HG03457 (cell line): ENCODE data around the gene RNGTT.
A peak's percentile ranks its signal among the peaks of the same experiment; 100 is the strongest.

Source experiments
- ATAC-seq: cut with Tn5 transposase; IDR thresholded peaks from one replicate; pipeline ENCODE4 v1.9.1; 2021; ENCODE audit warnings: moderate number of reproducible peaks; ENCODE audit not compliant: unreplicated experiment

RNGTT gene

DNA sequence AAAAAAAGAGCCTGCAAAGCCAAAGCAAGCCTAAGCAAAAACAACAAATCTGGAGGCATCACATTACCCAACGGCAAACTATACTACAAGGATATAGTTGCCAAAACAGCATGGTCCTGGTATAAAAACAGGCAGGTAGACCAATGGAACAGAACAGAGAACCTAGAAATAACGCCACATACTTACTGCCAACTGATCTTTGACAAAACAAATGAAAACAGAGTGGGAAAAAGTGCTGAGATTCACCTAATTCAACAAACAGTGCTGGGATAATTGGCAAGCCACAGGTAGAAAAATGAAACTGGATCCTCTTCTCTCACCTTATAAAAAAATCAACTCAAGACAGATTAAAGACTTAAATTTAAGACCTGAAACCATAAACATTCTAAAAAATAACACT is 291.8 kb downstream of the RNGTT start:
- ATAC-seq, result no peak

DNA sequence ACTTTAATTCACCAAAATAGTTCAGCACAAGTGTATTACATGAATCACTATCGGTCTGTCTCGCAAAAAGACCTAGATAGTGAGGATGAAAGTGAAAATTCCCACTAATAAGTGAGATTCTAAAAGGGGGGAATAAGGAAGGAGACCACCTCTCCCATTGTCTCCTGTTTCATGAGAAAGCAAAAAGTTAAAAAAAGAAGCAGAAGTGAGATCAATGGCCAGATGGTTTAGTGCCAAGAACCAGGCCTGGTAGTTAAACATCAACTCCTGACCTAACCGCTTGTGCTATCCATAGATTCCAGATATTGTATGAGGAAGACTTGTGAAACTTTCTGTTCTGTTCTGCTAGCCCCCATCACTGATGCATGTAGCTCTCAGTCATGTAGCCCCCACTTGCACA is 293.0 kb downstream of the RNGTT start:
- no peak for ATAC-seq

DNA sequence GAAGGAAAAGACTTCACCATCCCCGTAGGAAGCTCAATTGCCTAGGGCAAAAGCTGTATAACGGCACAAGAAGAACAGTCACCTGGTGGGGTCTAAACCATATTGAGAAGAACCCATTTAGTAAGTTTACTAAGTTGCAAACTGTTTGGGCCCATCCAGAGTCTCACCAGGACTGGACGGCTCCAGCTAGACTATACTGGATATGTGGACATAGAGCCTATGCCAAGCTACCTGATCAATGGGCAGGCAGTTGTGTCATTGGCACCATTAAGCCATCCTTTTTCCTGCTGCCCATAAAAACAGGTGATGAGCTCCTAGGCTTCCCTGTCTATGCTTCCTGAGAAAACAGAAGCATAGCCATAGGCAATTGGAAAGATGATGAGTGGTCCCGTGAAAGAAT is 293.9 kb downstream of the RNGTT start:
- ATAC-seq, result no peak

DNA sequence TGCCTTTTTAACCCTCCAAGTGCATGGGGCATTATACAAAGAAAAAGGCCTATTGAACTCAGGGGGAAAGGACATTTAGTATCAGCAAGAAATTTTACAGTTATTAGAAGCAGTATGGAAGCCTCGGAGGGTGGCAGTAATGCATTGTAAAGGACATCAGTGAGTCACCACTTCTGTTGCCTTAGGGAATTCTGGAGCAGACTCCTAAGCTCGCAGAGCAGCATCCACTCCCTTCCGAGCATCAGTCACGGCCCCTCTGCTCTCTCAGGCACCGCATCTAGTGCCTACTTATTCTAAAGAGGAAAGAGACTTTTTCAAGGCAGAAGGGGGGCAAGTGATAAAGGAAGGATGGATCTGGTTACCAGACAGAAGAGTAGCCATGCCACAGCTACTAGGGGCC is 296.5 kb downstream of the RNGTT start:
- ATAC-seq, result no peak

DNA sequence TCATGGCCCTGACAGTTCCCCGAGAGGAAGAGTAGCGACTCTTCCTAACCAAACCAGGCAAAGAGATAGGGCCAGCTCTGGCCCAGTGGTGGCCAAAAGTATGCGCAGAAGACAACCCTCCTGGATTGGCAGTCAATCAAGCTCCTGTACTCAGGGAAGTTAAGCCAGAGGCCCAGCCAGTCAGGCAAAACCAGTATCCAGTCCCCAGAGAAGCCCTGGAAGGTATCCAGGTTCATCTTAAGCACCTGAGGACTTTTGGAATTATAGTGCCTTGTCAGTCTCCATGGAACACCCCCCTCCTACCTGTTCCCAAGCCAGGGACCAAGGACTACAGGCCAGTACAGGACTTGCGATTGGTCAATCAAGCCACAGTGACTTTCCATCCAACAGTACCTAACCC is 298.3 kb downstream of the RNGTT start:
- no peak for ATAC-seq

DNA sequence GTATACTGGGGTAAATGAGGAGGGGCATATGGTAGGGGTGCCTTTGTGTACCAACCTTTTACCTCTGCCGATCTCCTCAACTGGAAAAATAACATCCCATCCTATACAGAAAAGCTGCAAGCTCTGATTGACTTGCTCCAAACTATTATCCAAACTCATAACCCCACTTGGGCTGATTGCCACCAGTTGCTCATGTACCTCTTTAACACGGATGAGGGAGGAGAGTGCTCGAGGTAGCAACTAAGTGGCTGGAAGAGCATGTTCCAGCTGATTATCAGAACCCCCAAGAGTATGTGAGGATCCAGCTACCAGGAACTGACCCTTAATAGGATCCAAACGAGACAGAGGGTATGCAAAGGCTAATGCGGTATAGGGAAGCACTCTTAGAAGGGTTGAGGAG is 299.6 kb downstream of the RNGTT start:
- no peak for ATAC-seq

DNA sequence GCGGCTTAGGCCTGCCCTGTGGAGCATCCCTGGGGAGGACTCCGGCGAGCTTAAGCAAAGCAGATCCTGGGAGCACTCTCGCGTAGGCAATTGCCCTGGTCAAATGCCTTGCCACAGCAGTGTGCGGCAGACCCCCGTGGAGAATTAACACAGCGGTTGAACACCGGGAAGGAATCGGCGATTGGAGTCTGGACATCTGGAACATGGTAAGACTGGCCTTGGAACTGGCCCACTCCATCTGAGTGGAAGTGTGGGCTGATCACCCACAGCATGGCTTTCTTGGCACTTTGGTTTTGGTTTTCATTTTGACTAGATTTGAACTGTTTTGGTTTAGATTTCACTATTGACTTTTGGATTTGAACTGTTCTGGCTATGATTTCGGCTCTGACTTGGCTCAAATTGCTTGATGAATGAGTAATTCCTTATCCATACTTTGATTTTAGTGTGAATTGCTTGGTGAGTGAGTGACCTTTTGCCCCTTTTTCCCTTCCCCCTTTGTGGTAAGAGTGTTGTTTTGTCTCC is 300.7 kb downstream of the RNGTT start:
- ATAC-seq, result no peak

DNA sequence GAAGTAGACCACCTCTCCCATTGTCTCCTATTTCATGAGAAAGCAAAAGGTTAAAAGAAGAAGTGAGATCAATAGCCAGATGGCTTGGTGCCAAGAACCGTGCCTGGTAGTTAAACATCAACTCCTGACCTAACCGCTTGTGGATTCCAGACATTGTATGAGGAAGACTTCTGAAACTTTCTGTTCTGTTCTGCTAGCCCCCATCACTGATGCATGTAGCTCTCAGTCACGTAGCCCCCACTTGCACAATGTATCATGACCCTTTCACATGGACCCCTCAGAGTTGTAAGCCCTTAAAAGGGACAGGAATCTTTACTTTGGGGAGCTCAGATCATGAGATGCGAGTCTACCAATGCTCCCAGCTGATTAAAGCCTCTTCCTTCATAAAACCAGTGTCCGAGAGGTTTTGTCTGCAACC is 301.2 kb downstream of the RNGTT start:
- no peak for ATAC-seq

DNA sequence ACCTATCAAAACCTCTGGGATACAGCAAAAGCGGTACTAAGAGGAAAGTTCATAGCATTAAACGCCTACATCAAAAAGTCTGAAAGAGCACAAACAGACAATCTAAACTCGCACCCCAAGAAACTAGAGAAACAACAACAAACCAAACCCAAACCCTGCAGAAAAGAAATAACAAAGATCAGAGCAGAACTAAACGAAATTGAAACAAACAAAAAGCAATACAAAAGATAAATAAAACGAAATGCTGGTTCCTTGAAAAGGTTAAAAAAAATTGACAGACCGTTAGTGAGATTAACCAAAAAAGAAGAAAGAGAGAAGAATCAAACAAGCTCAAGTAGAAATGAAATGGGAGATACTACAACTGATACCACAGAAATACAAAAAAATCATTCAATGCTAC is 302.3 kb downstream of the RNGTT start:
- ATAC-seq, result no peak

DNA sequence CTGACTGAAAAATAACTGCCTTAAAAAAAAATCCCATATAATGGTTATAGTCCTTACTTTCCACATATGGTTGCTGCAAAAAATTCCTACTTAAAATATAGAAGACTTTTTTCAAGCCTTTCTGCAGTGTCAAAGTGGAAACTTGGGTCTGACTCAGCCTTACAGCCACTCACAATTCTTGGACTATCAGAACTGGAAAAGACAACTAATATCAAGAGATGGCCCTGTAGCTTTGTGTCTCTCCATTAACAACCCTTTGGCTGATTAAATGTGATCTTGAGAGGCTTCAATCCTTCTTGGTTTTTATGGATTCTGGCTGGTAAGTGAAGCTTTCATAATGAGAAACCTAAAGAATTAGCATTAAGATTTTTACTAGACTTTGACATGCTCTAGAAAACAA is 307.8 kb downstream of the RNGTT start:
- ATAC-seq, result no peak

DNA sequence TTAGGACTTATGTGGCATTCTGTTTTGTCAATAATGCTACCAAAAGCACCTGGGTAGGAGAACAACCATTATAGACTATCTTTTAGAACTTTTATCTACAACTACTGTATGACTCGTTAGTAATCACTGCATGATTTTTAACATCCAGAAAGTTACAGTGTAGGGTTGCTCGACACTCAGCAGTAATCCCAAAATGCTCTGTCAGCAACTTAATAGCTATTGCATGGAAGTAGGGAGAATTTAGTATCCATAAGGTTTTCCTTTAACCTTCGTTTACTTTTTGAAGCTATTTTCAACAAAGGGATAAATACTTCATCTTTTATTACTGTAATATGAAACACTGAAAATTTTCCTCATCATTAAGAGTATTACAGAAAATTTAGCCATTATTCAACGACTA is 309.5 kb downstream of the RNGTT start:
- no peak for ATAC-seq

DNA sequence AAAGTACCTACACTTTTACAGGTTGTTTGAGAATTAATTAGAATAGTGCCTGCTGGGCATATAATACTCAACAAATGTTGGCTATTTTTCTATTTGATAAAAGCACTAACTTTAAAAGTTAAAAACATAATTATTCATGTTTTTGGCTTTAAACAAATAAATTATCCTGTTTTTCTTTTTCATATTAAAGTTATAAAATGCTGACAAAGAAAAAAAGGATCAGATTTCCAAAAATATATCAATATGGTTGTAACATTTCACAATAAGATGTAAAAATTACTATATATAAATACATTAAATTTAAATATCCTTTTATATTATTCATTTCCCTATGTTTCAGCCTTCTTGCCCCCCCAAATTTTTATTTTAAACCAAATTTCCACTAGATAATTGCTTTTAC is 312.0 kb downstream of the RNGTT start:
- ATAC-seq, result no peak

DNA sequence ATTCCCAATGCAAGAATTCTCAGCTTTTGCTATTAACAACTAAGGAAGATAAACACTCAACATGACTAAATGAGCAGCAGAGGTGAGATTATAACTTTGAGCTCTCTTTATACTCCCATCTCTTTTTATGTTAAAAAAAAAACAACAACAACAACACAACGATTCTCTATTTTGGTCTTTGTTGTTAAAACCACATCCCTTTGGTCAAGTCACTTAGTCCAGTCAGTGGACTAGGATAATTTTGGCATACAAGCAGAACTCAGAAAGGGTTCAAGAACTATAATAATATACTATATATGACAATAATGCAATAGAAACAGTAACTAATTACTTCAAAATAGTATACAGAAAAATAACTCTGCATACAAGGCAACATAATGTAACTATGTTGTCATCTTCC is 312.4 kb downstream of the RNGTT start:
- ATAC-seq, result no peak

DNA sequence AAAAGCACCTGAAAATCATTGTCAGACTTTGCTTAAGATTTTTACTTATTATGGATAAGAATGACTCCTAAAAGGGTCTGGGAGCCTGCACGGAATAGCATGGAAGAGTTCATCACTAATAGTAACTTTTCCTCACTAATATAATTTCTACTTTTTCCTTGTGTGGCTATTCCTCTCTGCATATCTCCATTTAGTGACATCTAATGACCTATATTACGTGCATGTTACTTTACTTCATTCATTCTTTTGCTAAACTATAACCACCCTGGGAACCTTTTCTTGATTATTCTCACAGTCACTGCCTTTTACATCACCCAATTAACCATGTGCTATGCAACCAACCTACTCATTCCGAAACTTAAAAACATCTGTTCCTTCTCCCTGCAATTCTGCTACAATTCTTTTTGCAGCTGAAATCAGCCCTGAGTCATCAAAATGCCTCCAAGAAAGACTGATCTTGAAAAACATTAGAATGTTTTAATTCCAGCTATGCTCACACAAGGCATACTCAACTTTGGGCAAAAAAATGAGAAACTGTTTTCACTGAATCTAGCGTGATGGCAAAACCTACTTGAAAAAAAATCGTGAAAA is 313.3 kb downstream of the RNGTT start:
- peak; percentile 82 for ATAC-seq

DNA sequence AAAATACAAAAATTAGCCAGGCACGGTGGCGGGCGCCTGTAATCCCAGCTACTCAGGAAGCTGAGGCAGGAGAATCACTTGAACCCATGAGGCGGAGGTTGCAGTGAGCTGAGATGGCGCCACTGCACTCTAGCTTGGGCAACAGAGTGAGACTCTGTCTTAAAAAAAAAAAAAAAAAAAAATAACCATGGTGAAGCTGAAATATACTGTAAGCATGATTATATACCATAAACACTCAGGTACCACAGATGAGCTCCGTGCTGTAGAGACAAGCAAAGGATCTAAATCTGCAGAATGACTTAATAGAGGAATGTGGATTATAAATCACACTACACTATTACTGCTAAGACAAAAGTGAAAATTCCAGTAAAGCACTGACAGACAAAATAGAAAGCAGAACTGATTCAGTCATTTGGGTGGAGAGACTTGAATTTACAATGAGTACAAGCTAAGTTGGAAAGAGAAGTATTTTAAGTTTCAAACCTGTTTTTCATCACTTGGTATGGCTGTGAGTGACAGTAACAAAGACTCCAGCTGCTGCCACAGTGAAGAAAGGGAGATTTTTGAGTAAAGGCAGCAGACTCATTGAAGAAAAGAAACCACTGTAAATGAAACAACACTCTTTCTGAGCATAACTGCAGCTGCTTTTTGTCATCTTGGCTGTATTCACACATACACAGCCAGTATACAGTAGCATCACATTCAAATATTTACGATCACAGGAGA is 322.1 kb downstream of the RNGTT start:
- peak; percentile 96 for ATAC-seq

DNA sequence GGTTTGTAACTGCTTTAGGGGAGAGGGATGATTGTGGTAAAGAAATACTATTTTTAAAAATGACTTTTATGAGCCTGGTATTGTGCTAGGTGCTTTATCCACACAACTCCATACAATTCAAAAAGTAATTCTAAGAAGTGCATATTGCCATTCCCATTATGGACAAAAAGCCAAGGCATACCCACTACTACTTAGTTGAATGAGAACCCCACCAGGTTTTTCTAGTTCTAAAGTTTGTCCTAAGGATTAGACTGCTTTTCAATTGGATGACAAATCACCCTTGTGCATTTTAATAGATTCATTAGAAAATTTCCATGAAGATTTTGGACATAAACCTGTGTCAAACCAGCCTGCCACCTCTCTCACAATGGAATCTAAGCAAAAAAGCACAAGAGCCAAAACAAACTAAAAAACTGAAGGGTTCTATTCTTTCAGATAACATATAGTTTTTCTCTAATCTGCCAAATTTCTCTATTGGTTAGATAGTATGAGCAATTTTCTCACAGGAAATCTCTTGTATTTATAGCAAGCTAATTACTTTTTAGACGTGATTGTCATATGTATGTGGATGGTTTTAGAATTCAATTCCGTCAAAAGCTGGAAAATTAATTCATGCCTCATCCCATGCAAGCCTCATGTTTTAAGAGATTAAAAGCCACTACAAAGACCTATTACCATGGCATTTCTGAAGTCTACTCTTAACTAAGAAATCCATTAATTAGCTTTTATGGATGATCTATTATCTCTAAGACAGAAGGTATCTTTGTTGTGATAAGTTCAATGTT is 325.5 kb downstream of the RNGTT start:
- no peak for ATAC-seq

DNA sequence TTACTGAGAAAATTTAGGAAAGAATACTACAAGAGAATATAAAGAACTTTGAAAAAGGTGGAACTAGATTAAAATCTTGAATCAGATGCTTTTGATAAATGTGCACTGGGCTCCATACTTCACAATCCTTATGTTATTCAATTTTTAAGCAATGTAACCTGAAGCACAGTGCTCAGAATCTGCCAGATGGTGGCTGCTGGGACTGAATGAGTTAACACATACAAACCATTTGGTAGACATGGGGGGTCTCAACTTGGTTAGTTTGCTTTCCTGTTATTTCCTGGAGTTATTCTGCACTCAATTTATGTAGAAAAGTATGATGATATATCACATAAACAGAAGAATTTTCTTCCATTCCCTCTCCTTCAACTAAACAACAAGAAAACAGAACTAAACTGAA is 326.5 kb downstream of the RNGTT start:
- ATAC-seq, result no peak

DNA sequence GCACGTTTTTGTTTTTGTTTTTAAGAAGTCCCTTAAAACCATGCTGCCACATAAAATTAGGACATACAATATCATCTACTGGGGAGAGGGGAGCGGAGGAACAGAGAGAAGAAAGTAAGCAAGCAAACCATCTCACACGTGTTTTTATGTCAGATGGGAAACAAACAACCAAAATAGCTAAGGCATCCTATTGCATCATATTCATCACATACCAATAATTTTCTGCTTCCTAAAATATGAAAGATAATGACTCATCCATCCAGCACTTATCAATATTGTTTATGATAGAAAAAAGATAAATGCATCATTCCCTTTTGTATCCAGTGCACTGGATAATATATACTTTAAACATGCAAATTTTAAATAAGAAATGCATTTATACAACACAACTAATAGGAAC is 329.6 kb downstream of the RNGTT start:
- no peak for ATAC-seq

DNA sequence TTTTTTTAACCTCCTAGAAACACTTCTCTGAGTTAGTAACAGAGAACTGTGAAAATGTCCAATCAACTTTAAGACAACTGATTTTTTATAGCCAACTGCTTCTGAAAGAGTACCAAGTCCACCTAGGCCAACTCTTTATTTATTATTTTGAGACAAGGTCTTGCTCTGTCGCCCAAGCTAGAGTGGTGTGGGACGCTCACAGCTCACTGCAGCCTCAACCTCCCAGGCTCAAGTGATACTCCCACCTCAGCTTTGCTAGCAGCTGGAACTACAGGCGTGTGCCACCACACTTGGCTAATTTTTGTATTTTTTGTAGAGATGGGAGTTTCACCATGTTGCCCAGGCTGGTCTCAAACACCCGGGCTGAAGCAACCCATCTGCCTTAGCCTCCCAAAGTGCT is 331.6 kb downstream of the RNGTT start:
- no peak for ATAC-seq

DNA sequence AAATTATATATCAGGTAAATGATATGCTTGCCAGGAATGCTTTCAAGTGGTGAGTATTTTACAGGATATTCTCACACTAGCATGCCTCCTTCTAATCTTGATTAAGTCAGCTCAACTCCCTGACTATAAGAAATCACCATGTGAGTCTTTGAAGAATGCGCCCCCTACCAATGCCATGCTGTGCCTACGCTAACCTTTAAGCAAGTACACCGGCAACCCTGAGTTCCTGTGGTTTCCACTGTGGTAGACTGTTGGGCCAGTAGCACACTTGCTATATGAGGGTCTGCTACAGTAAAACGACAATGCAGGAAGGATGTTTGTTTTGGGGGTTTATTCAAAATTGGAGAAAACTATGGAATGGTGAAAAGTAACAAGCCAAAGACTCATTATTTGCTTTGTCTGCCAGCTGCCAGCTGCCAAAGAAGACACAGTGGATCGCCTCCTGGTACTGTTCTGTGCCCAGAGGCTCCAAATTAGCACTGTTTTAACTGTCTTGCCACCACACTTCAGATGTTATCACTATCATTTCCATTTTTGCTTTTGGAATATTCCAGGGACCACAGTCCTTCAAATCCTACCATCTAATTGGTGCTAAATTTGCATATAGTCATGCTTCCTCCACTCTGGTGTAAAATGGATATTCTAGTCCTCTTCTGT is 333.5 kb downstream of the RNGTT start:
- ATAC-seq, result no peak

DNA sequence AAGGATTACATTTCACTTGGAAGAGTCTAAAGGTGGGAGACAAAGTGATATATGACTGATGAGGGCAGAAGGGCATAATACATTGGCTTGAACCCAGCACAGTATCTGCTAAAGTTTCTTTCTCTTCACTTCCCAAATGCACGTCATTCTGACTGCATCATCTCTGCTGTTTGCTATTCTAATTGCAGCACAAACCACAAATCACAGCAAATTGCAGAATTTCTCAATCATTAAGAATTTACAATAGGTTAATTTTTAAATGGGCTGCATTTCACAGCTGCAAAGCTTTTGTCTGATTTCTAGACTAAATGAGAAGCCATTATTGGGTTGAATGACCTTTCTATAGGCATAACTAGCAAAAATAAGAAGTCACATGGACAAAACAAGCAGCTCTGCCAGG is 337.0 kb downstream of the RNGTT start:
- no peak for ATAC-seq
